Chondrocyte (in vitro differentiated cells): ENCODE data around the gene EID2B. TPM values are rescaled to one million over a fixed set of nuclear protein-coding genes. Genes with fewer than 3 reads are reported as not detected.

Experiments
- DNase-seq: peaks from one replicate; pipeline ENCODE4 v3.0.0; 2021; ENCODE audit warnings: mixed read lengths, low spot score
- H3K27ac Mint-ChIP-seq: one replicate; pipeline ENCODE4 v1.8.0; 2021; ENCODE audit warnings: mild to moderate bottlenecking, moderate library complexity, mixed read lengths; ENCODE audit not compliant: unreplicated experiment
- H3K27me3 Mint-ChIP-seq: 2 replicates; pipeline ENCODE4 v1.8.0; 2021; ENCODE audit warnings: low read depth, mixed read lengths
- H3K36me3 Mint-ChIP-seq: 2 replicates; pipeline ENCODE4 v1.8.0; 2021; ENCODE audit warnings: low read depth, mixed read lengths
- H3K4me1 Mint-ChIP-seq: 2 replicates; pipeline ENCODE4 v1.8.0; 2021; ENCODE audit warnings: low read depth, mild to moderate bottlenecking, mixed read lengths
- H3K4me3 Mint-ChIP-seq: one replicate; pipeline ENCODE4 v1.8.0; 2021; ENCODE audit warnings: mild to moderate bottlenecking, moderate library complexity, mixed read lengths; ENCODE audit not compliant: unreplicated experiment
- H3K9me3 Mint-ChIP-seq: 2 replicates; pipeline ENCODE4 v1.8.0; 2021; ENCODE audit warnings: low read depth, mixed read lengths
- CTCF ChIP-seq: fragments of 200-600 bp; sonication (generic); IDR thresholded peaks from 2 replicates; pipeline ENCODE4 v1.5.0; 2021; ENCODE audit warnings: antibody characterized with exemption, mild to moderate bottlenecking, moderate library complexity
- total RNA-seq: library from RNA; stranded (reverse); gene quantifications from 3 replicates; pipeline ENCODE4 v1.2.1, GENCODE V29; 2021

EID2B gene
- total RNA-seq, 1 donor from 2014 or later = 1.7 TPM

GRCh38 chr19:39506944-39507714 is 25.5 kb downstream of the EID2B start:
- H3K4me1 Mint-ChIP-seq = peaks cover 19% of the 10 kb centered on the region
- TF ChIP-seq CTCF = no peak
- H3K36me3 Mint-ChIP-seq = no peaks in the 10 kb centered on the region
- H3K9me3 Mint-ChIP-seq = no peaks in the 10 kb centered on the region
- no peak for DNase-seq
- H3K27ac Mint-ChIP-seq = no peak overlapping the region
- H3K27me3 Mint-ChIP-seq = peaks cover 13% of the 10 kb centered on the region
- H3K4me3 Mint-ChIP-seq = peak overlapping the region; percentile 79

DNA sequence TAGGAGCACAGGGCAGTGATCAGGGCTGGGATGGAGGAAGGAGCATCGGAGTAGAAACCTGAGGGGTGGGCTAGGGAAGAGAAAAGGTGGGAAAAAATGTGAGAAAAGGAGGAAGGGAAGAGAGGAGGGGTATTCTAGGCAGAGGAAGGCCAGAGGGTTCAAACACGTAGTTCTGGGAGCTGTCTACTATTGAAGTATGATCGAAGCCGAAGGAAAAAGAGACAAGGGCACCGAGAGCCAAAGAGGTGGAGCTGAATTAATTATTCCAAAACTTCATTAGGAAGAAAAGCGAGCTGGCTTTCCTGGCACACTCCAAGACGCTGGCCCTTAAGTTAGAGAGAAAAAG is 26.1 kb downstream of the EID2B start:
- no peak overlapping the region for H3K27ac Mint-ChIP-seq
- H3K4me3 Mint-ChIP-seq = peak overlapping the region; percentile 58
- no peaks in the 10 kb centered on the region for H3K9me3 Mint-ChIP-seq
- H3K27me3 Mint-ChIP-seq = peaks cover 13% of the 10 kb centered on the region
- no peaks in the 10 kb centered on the region for H3K36me3 Mint-ChIP-seq
- peaks cover 19% of the 10 kb centered on the region for H3K4me1 Mint-ChIP-seq
- no peak for DNase-seq
- no peak for TF ChIP-seq CTCF

GRCh38 chr19:39502640-39503417 is 29.8 kb downstream of the EID2B start:
- TF ChIP-seq CTCF = peak; percentile 86
- Mint-ChIP-seq H3K36me3 (no peaks in the 10 kb centered on the region), H3K4me1 (peaks cover 27% of the 10 kb centered on the region), H3K27ac (peak overlapping the region; percentile 17), H3K4me3 (no peak overlapping the region), H3K27me3 (peaks cover 37% of the 10 kb centered on the region), H3K9me3 (no peaks in the 10 kb centered on the region)
- DNase-seq = no peak

GRCh38 chr19:39501340-39501739 is 31.3 kb downstream of the EID2B start:
- no peaks in the 10 kb centered on the region for H3K9me3 Mint-ChIP-seq
- no peak overlapping the region for H3K4me3 Mint-ChIP-seq
- no peak overlapping the region for H3K27ac Mint-ChIP-seq
- no peak for DNase-seq
- peaks cover 21% of the 10 kb centered on the region for H3K4me1 Mint-ChIP-seq
- peaks cover 40% of the 10 kb centered on the region for H3K27me3 Mint-ChIP-seq
- no peak for TF ChIP-seq CTCF
- H3K36me3 Mint-ChIP-seq = no peaks in the 10 kb centered on the region

- TF ChIP-seq CTCF = no peak
- Mint-ChIP-seq H3K27me3 (peaks cover 45% of the 10 kb centered on the region), H3K4me1 (peaks cover 20% of the 10 kb centered on the region), H3K36me3 (no peaks in the 10 kb centered on the region), H3K9me3 (no peaks in the 10 kb centered on the region), H3K4me3 (no peak overlapping the region), H3K27ac (no peak overlapping the region)
- DNase-seq = no peak
Observed at GRCh38 chr19:39500543-39500942, 32.1 kb downstream of the EID2B start.
